GM21367 (cell line): ENCODE results near the gene LRP5.

Experiments used
- ATAC-seq: cut with Tn5 transposase; IDR thresholded peaks from one replicate; pipeline ENCODE4 v1.9.1; 2021; ENCODE audit not compliant: unreplicated experiment

The LRP5 gene

DNA sequence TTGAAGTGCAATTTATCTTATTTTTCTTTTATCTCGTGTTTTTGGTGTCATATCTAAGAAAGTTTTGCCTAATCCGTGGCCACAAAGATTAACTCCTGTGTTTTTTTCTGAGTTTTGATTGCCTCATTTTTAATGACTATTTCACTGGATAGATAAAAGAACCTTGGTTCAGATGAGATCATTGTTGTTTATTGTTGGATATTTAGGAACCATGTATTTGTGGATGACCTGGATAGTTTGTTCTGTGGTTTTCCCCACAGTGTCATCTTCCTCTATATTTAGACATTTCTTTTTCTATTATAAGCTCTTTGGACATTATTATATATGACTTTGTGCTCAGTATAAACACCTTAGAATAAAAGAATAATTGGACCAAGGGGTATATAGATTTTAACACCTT, 185.4 kb downstream of the LRP5 start:
- ATAC-seq = no peak

DNA sequence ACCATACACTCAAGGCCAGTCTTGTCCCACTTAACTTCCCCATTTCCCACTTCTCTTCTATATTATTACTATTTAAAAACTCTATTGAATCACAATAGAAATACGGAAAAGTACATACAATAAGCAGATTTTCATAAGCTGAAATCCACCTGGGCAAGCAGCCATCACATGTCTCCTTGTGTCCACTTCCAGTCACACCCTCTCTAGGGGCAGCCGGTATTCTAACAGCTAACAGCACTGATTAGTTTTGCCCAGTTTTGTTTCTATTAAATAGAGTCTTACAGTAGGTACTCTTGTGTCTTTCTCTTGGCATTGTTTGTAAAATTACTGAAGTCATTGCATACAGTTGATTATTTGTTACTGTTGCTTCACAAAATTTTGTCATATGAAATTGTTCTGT, 185.9 kb downstream of the LRP5 start:
- ATAC-seq = no peak
